ENCODE measurements around the gene P2RX5.

DNA sequence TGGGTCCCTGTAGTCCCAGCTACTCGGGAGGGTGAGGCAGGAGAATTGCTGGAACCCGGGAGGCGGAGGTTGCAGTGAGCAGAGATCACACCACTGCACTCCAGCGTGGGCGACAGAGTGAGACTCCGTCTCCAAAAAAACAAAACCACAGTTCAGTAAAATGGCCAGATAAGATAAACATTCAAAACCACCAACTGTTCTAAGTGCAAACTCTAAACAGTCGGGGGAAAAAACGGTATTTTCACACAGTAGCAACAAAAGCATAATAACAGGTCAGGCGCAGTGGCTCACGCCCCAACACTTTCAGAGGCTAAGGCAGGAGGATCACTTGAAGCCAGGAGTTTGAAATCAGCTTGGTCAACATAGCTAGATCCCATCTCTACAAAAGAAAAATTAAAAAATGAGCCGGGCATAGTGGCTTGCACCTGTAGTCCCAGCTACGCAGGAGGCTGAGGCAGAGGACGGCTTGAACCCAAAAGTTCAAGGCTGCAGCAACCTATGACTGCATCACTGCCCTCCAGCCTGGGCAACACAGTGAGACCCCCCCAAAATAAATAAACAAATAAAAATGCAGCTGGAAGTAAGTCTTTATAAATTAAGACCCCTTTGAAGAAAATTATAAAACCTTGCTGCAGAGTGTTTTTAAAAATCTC is 17.0 kb upstream of the P2RX5 start:
- TF ChIP-seq FOXP4 (CRISPR knock-in tag; IDR thresholded peaks at IDR 0.05), result no peak
- no peak for TF ChIP-seq MAX (CRISPR knock-in tag; IDR thresholded peaks at IDR 0.05)
- no peak for TF ChIP-seq CTCF (IDR thresholded peaks at IDR 0.05)
- TF ChIP-seq NR3C1 (CRISPR knock-in tag; conservative IDR thresholded peaks at IDR 0.05; ENCODE audit: low read depth), result no peak
- TF ChIP-seq RORB (CRISPR knock-in tag; IDR thresholded peaks at IDR 0.05), result no peak
- TF ChIP-seq, protein P1, sequence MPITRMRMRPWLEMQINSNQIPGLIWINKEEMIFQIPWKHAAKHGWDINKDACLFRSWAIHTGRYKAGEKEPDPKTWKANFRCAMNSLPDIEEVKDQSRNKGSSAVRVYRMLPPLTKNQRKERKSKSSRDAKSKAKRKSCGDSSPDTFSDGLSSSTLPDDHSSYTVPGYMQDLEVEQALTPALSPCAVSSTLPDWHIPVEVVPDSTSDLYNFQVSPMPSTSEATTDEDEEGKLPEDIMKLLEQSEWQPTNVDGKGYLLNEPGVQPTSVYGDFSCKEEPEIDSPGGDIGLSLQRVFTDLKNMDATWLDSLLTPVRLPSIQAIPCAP (CRISPR knock-in tag; IDR thresholded peaks at IDR 0.05), result no peak
- TF ChIP-seq PREB (CRISPR knock-in tag; IDR thresholded peaks at IDR 0.05; ENCODE audit: borderline replicate concordance), result no peak

All from WTC11 (cell line).